HL-60 (cell line): ENCODE results near the gene DEGS2.

Experiments used
- CTCF ChIP-seq: IDR thresholded peaks from one replicate; pipeline ENCODE4 v1.5.1; 2011; ENCODE audit warnings: low read length, control low read depth, inconsistent platforms; ENCODE audit not compliant: insufficient read depth
- GABPA ChIP-seq: IDR thresholded peaks from 2 replicates; pipeline ENCODE4 v1.6.1; 2012; ENCODE audit warnings: low read depth
- POLR2AphosphoS5 ChIP-seq: IDR thresholded peaks from 2 replicates; pipeline ENCODE4 v1.6.1; 2012; ENCODE audit warnings: low read depth
- REST ChIP-seq: IDR thresholded peaks from 2 replicates; pipeline ENCODE4 v1.6.1; 2012; ENCODE audit warnings: low read depth; ENCODE audit not compliant: insufficient replicate concordance
- SPI1 ChIP-seq: IDR thresholded peaks from 2 replicates; pipeline ENCODE4 v1.6.1; 2012; ENCODE audit warnings: low read depth, mild to moderate bottlenecking, borderline replicate concordance

- TF ChIP-seq CTCF (no peak), SPI1 (no peak), POLR2AphosphoS5 (no peak), REST (no peak), GABPA (no peak)
Measured at GRCh38 chr14:100193417-100194357, 34.2 kb upstream of the DEGS2 start.
